Osteoblast (primary cell): Measurements from ENCODE around the gene MAS1. TPM values are rescaled to one million over a fixed set of nuclear protein-coding genes. Genes with fewer than 3 reads are reported as not detected.

Source experiments
- DNase-seq: peaks from one replicate; pipeline ENCODE4 v3.0.0; 2011; ENCODE audit warnings: low spot score, mixed read lengths; ENCODE audit not compliant: insufficient read length; ENCODE audit errors: missing footprints
- H2AFZ ChIP-seq: 2 replicates; pipeline ENCODE4 v1.6.0; 2011; ENCODE audit warnings: mild to moderate bottlenecking, low read length
- H3K27ac ChIP-seq: 2 replicates; pipeline ENCODE4 v1.5.1; 2011; ENCODE audit warnings: mild to moderate bottlenecking, low read depth, low read length, moderate library complexity
- H3K27me3 ChIP-seq: 2 replicates; pipeline ENCODE4 v1.6.0; 2012; ENCODE audit warnings: mild to moderate bottlenecking, control low read depth, inconsistent platforms, low read length, moderate library complexity; ENCODE audit not compliant: insufficient read depth
- H3K36me3 ChIP-seq: 2 replicates; pipeline ENCODE4 v1.5.1; 2011; ENCODE audit warnings: mild to moderate bottlenecking, low read length, control low read depth, moderate library complexity; ENCODE audit not compliant: insufficient read depth
- H3K4me1 ChIP-seq: 2 replicates; pipeline ENCODE4 v1.5.1; 2011; ENCODE audit warnings: mild to moderate bottlenecking, low read length, control low read depth, moderate library complexity; ENCODE audit not compliant: insufficient read depth
- H3K4me2 ChIP-seq: 2 replicates; pipeline ENCODE4 v1.6.0; 2011; ENCODE audit warnings: mild to moderate bottlenecking, low read length; ENCODE audit not compliant: insufficient read depth
- H3K4me3 ChIP-seq: fragments of 200-600 bp; sonication (generic); 3 replicates; pipeline ENCODE4 v1.5.1; 2012; ENCODE audit warnings: mild to moderate bottlenecking, low read length, inconsistent platforms; ENCODE audit not compliant: insufficient read depth
- H3K79me2 ChIP-seq: 2 replicates; pipeline ENCODE4 v1.6.0; 2012; ENCODE audit warnings: mild to moderate bottlenecking, low read length, control low read depth, inconsistent platforms; ENCODE audit not compliant: insufficient read depth
- H3K9me3 ChIP-seq: 2 replicates; pipeline ENCODE4 v1.5.1; 2011; ENCODE audit warnings: low read depth, low read length, control low read depth
- H4K20me1 ChIP-seq: 2 replicates; pipeline ENCODE4 v1.6.0; 2012; ENCODE audit warnings: mild to moderate bottlenecking, low read length, control low read depth; ENCODE audit not compliant: insufficient read depth
- total RNA-seq: library from RNA; depleted of rRNA; stranded (reverse); fragments of >200 nt; gene quantifications from 2 replicates; pipeline ENCODE4 v1.2.3, GENCODE V29; 2012
- TF ChIP-seq, protein P1 (sequence below): IDR thresholded peaks from 2 replicates; pipeline ENCODE4 v1.5.1; 2011; ENCODE audit warnings: mild to moderate bottlenecking, low read depth, low read length, moderate library complexity; ENCODE audit errors: extremely low read depth

The MAS1 gene
- total RNA-seq, 1 donor, result under 0.01 TPM

DNA sequence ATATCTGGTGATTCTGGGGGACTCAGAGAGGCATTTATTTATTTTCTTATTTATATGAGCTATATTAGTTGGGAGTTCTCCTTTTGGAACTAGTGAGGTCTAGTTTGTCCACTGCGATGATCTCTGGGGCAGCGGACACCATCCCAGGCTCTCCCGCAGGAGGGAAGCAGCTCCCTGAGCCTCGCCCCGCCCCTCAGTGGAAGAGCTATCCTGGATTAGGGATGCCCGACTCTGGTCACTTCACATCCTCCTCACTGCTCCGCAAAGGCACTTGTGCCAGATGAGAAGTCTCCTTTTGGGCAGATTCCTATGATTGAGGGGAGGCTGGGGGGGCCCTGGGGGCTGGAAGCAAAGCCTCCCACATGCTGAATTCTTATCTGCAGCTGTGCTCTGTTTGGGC lies 3.6 kb upstream of the MAS1 start:
- no peaks in the 10 kb centered on the region for H3K9me3 ChIP-seq
- H3K4me3 ChIP-seq, result no peak overlapping the region
- TF ChIP-seq, protein P1, sequence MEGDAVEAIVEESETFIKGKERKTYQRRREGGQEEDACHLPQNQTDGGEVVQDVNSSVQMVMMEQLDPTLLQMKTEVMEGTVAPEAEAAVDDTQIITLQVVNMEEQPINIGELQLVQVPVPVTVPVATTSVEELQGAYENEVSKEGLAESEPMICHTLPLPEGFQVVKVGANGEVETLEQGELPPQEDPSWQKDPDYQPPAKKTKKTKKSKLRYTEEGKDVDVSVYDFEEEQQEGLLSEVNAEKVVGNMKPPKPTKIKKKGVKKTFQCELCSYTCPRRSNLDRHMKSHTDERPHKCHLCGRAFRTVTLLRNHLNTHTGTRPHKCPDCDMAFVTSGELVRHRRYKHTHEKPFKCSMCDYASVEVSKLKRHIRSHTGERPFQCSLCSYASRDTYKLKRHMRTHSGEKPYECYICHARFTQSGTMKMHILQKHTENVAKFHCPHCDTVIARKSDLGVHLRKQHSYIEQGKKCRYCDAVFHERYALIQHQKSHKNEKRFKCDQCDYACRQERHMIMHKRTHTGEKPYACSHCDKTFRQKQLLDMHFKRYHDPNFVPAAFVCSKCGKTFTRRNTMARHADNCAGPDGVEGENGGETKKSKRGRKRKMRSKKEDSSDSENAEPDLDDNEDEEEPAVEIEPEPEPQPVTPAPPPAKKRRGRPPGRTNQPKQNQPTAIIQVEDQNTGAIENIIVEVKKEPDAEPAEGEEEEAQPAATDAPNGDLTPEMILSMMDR, result no peak
- no peak overlapping the region for H3K4me2 ChIP-seq
- no peaks in the 10 kb centered on the region for H4K20me1 ChIP-seq
- no peak overlapping the region for H3K27ac ChIP-seq
- peaks cover 50% of the 10 kb centered on the region for H3K27me3 ChIP-seq
- no peak overlapping the region for H2AFZ ChIP-seq
- no peaks in the 10 kb centered on the region for H3K79me2 ChIP-seq
- H3K36me3 ChIP-seq, result no peaks in the 10 kb centered on the region
- H3K4me1 ChIP-seq, result no peaks in the 10 kb centered on the region
- DNase-seq, result no peak

DNA sequence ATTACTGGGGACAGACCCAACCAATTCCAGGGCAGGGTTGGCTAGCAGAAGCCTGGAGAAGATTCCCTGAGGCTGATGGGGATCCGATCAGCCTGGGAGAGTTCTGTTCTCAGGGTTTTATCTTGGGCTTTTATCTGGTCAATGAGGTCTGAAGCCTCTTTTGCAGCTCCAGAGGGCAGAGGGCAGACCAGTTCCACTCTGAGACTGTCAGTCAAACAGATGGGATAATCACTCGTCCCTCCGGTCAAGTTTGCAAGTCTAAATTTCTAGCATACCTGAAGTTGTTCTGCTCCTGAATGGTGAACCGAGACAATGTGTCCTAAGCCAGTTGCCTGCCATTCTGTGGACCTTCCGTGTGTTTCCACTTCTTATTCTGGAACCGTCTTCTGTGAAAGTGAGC lies 3.0 kb upstream of the MAS1 start:
- Histone ChIP-seq H3K4me1 (no peaks in the 10 kb centered on the region), H3K27ac (no peak overlapping the region), H3K4me2 (no peak overlapping the region), H3K4me3 (no peak overlapping the region), H3K36me3 (no peaks in the 10 kb centered on the region), H3K9me3 (no peaks in the 10 kb centered on the region), H4K20me1 (no peaks in the 10 kb centered on the region), H3K79me2 (no peaks in the 10 kb centered on the region), H2AFZ (no peak overlapping the region), H3K27me3 (peaks cover 54% of the 10 kb centered on the region)
- no peak for DNase-seq
- TF ChIP-seq, protein P1, result no peak

DNA sequence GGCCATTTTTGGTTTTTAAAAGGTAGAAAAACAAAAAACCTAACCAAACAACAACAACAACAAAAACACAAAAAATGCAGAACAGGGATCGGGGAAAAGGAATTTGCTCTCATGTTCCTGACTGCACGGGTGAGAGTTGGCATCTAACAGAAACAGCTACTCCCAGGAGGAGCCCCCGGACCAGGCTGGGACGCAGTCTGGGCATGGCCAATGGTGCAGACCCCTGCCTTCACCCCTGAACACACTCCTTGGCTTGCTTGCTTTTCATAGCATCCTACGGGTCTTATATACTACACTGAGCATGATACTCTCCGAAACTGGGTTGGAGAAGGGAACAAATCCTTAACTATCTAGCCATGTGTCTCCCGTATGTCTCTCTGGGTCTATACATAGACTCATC lies 587 bp upstream of the MAS1 start:
- no peak for DNase-seq
- Histone ChIP-seq H3K4me2 (no peak overlapping the region), H2AFZ (no peak overlapping the region), H3K4me3 (no peak overlapping the region), H3K36me3 (no peaks in the 10 kb centered on the region), H4K20me1 (no peaks in the 10 kb centered on the region), H3K79me2 (no peaks in the 10 kb centered on the region), H3K4me1 (no peaks in the 10 kb centered on the region), H3K9me3 (no peaks in the 10 kb centered on the region), H3K27ac (no peak overlapping the region), H3K27me3 (peaks cover 66% of the 10 kb centered on the region)
- TF ChIP-seq, protein P1, result no peak

DNA sequence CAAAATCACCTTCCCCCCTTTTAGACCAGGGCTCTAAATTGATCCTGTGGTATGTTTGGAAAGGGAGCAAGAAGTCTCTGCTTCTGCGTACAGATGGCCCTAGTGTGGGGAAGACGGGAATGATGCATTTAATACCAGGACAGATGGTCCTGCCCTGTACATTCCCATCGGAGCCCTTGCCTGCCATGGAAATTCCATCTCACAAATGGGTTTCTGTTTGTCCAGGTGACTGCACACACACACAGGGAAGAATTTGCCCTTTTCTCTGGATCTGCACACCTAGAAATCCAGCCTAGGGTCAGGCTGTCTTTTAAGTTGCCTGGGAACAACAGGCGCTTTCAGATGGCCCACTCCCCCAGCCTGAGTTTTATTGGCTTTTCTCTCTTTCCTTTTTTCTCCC lies 1.3 kb downstream of the MAS1 start:
- H3K4me2 ChIP-seq, result no peak overlapping the region
- no peaks in the 10 kb centered on the region for H3K9me3 ChIP-seq
- H3K4me1 ChIP-seq, result no peaks in the 10 kb centered on the region
- H3K4me3 ChIP-seq, result no peak overlapping the region
- H2AFZ ChIP-seq, result no peak overlapping the region
- H4K20me1 ChIP-seq, result no peaks in the 10 kb centered on the region
- H3K27ac ChIP-seq, result no peak overlapping the region
- H3K36me3 ChIP-seq, result no peaks in the 10 kb centered on the region
- no peak for DNase-seq
- TF ChIP-seq, protein P1, result no peak
- H3K27me3 ChIP-seq, result peaks cover 64% of the 10 kb centered on the region
- H3K79me2 ChIP-seq, result no peaks in the 10 kb centered on the region
